K562 (cell line): ENCODE measurements around the gene GPR152. TPM values are rescaled to one million over a fixed set of nuclear protein-coding genes. Genes with fewer than 3 reads are reported as not detected.
A peak's percentile ranks its signal among the peaks of the same experiment; 100 is the strongest.

ENCODE experiments used
- ADNP ChIP-seq: fragments of 200-800 bp; sonication (Bioruptor generic); IDR thresholded peaks from 2 replicates; pipeline ENCODE4 v1.6.1; 2016; ENCODE audit warnings: missing genetic modification characterization, missing compliant biosample characterization
- CXXC5 ChIP-seq: fragments of 250-450 bp; sonication (Bioruptor Pico); IDR thresholded peaks from 2 replicates; pipeline ENCODE4 v1.8.0; 2022; ENCODE audit warnings: inconsistent platforms, mild to moderate bottlenecking, moderate library complexity
- EHMT2 ChIP-seq: fragments of 450-650 bp; IDR thresholded peaks from 2 replicates; pipeline ENCODE4 v1.6.1; 2018; ENCODE audit warnings: antibody characterized with exemption
- GATAD2A ChIP-seq: fragments of 450-650 bp; IDR thresholded peaks from 2 replicates; pipeline ENCODE4 v1.6.1; 2017
- GATAD2B ChIP-seq: fragments of 450-650 bp; IDR thresholded peaks from 2 replicates; pipeline ENCODE4 v1.6.1; 2017; ENCODE audit warnings: mild to moderate bottlenecking, borderline replicate concordance
- HDAC8 ChIP-seq: fragments of 450-650 bp; IDR thresholded peaks from 2 replicates; pipeline ENCODE4 v1.6.1; 2016; ENCODE audit warnings: mild to moderate bottlenecking, missing genetic modification characterization, moderate library complexity, missing compliant biosample characterization
- NBN ChIP-seq: fragments of 450-650 bp; IDR thresholded peaks from 2 replicates; pipeline ENCODE4 v1.6.1; 2016; ENCODE audit warnings: low read depth, mild to moderate bottlenecking
- NCOA1 ChIP-seq: fragments of 450-650 bp; IDR thresholded peaks from 2 replicates; pipeline ENCODE4 v1.6.1; 2016; ENCODE audit warnings: low read depth
- PTRF ChIP-seq: fragments of 450-650 bp; IDR thresholded peaks from 2 replicates; pipeline ENCODE4 v1.6.1; 2016; ENCODE audit warnings: mild to moderate bottlenecking, missing genetic modification characterization, missing compliant biosample characterization
- RB1 ChIP-seq: fragments of 450-650 bp; IDR thresholded peaks from 2 replicates; pipeline ENCODE4 v1.6.1; 2017; ENCODE audit warnings: low read depth, mild to moderate bottlenecking
- RBM14 ChIP-seq: fragments of 200-400 bp; formaldehyde crosslinking; IDR thresholded peaks from 2 replicates; pipeline ENCODE4 v1.6.1; 2018; ENCODE audit warnings: low read depth, mild to moderate bottlenecking, low read length, moderate library complexity, borderline replicate concordance; ENCODE audit not compliant: insufficient read depth
- SREBF2 ChIP-seq: sonication (generic); formaldehyde crosslinking; IDR thresholded peaks from 2 replicates; pipeline ENCODE4 v1.4.0; 2020; ENCODE audit warnings: mild to moderate bottlenecking, missing genetic modification reagents
- TEAD1 ChIP-seq, 2 experiments: fragments of 450-650 bp in 1 of 2; sonication (generic) in 1 of 2; formaldehyde crosslinking; IDR thresholded peaks; 2 replicates each; pipeline versions ENCODE4 v1.4.0 to v1.8.0; 2020 to 2022; ENCODE audit warnings: mild to moderate bottlenecking in 2 of 2, missing genetic modification reagents in 1 of 2
- THRAP3 ChIP-seq: fragments of 450-650 bp; IDR thresholded peaks from 2 replicates; pipeline ENCODE4 v1.6.1; 2016; ENCODE audit warnings: mild to moderate bottlenecking, inconsistent platforms, borderline replicate concordance
- TSC22D4 ChIP-seq: fragments of 450-650 bp; IDR thresholded peaks from 2 replicates; pipeline ENCODE4 v1.6.1; 2016; ENCODE audit warnings: missing genetic modification characterization, missing biosample characterization, control low read depth
- XRCC3 ChIP-seq: fragments of 450-650 bp; IDR thresholded peaks from 2 replicates; pipeline ENCODE4 v1.6.1; 2017; ENCODE audit warnings: mild to moderate bottlenecking, moderate library complexity
- ZNF316 ChIP-seq: fragments of 450-650 bp; IDR thresholded peaks from 2 replicates; pipeline ENCODE4 v1.6.1; 2016
- ZNF77 ChIP-seq: fragments of 250-450 bp; sonication (Bioruptor Pico); IDR thresholded peaks from 2 replicates; pipeline ENCODE4 v1.5.0; 2020
- ZNF830 ChIP-seq: fragments of 250-450 bp; sonication (Bioruptor Pico); IDR thresholded peaks from 2 replicates; pipeline ENCODE4 v1.5.0; 2021; ENCODE audit warnings: mild to moderate bottlenecking
- polyA plus RNA-seq, 8 experiments: library from polyadenylated mRNA; depleted of rRNA in 4 of 8; stranded (reverse) in 5 of 8; unstranded in 3 of 8; fragments of >200 nt; fragmentation: Nextera tagmentation in 2 of 8; fragmentation: Illumina TruSeq in 1 of 8; extraction: Ambion mirVana in 2 of 8; extraction: Trizol in 1 of 8; gene quantifications; 2 replicates each; pipeline versions ENCODE4 v1.2.1 to v1.2.3, GENCODE V29; 2011 to 2014; ENCODE audit warnings: inconsistent platforms in 1 of 8, missing spikeins in 1 of 8
- total RNA-seq, 7 experiments: library from RNA; depleted of rRNA in 6 of 7; stranded (reverse); fragments of >200 nt in 6 of 7; fragmentation: Illumina TruSeq in 2 of 7; extraction: Trizol in 2 of 7; gene quantifications; 2 replicates each; pipeline versions ENCODE4 v1.2.1 to v1.2.3, GENCODE V29; 2011 to 2021; ENCODE audit warnings: low replicate concordance in 1 of 7
- TF ChIP-seq, protein P1 (sequence below): fragments of 250-450 bp; sonication (Bioruptor Pico); IDR thresholded peaks from 2 replicates; pipeline ENCODE4 v1.5.0; 2022; ENCODE audit warnings: mild to moderate bottlenecking
- TF ChIP-seq, protein P2 (sequence below): fragments of 250-450 bp; sonication (Bioruptor Pico); IDR thresholded peaks from 2 replicates; pipeline ENCODE4 v1.8.0; 2021; ENCODE audit warnings: moderate library complexity, mild to moderate bottlenecking, inconsistent platforms
- TF ChIP-seq, protein P3 (sequence below): fragments of 200-800 bp; sonication (Bioruptor generic); IDR thresholded peaks from 2 replicates; pipeline ENCODE4 v1.6.1; 2017; ENCODE audit warnings: missing genetic modification characterization, missing compliant biosample characterization
- TF ChIP-seq, protein P4 (sequence below): fragments of 250-450 bp; sonication (Bioruptor Pico); IDR thresholded peaks from 2 replicates; pipeline ENCODE4 v1.9.0; 2021; ENCODE audit warnings: mild to moderate bottlenecking, inconsistent platforms
- TF ChIP-seq, protein P5 (sequence below): fragments of 450-650 bp; formaldehyde crosslinking; conservative IDR thresholded peaks from 2 replicates; pipeline ENCODE4 v1.4.0; 2022; ENCODE audit warnings: mild to moderate bottlenecking, missing genetic modification characterization

Gene GPR152
- total and polyA plus RNA-seq, 9 of the 15 experiments (the other 6 are each of a cell fraction or from before 2014, with no cell fraction given), result not detected

DNA sequence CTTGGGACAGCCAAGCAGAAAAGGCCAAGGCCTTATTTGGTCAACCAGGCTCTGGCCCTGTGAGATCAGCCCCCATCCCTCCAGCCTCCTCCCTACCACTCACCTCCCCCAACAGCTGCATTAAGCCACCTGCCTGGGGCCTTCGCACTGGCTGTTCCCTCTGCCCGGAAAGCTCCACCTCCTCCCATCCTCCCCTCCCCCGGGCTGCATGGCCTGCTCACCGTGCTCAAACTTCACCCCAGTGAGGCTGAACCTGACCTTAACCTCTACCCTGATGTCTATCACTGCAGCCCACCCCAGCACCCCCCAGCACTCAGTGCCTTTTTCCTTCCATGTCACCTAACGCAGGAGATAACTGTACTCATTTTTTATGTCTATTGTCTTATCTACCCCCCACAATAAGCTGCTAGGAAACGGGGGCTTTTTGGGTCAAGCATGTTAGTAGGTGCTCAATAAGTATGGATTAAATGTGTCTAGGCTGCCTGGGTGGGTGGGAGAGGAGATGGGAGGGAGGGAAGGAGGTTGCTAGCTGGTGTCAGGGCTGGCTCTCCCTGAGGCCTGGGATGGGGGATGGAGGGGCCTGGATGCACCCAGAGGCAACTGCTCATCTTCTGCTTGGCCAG is 16.0 kb downstream of the GPR152 start (continued):
- TF ChIP-seq NCOA1 (no peak; the same call in 1 of the 2 replicates), NBN (peak; percentile 77; the same call in 1 of the 2 replicates), ZNF77 (no peak), CXXC5 (CRISPR knock-in tag) (no peak; the same call in 1 of the 2 replicates), PTRF (tag) (no peak), GATAD2A (no peak), HDAC8 (tag) (no peak), ZNF316 (no peak), RB1 (no peak), THRAP3 (0 out of 2 replicates have a peak, but pooled peaks have one; percentile 34), ZNF830 (CRISPR knock-in tag) (no peak), ADNP (tag) (no peak), GATAD2B (no peak), EHMT2 (no peak), TSC22D4 (tag) (no peak), TEAD1 (CRISPR knock-in tag; IDR thresholded peaks at IDR 0.05) (no peak), XRCC3 (no peak), RBM14 (no peak), SREBF2 (CRISPR knock-in tag) (no peak)
- TF ChIP-seq, protein P1, sequence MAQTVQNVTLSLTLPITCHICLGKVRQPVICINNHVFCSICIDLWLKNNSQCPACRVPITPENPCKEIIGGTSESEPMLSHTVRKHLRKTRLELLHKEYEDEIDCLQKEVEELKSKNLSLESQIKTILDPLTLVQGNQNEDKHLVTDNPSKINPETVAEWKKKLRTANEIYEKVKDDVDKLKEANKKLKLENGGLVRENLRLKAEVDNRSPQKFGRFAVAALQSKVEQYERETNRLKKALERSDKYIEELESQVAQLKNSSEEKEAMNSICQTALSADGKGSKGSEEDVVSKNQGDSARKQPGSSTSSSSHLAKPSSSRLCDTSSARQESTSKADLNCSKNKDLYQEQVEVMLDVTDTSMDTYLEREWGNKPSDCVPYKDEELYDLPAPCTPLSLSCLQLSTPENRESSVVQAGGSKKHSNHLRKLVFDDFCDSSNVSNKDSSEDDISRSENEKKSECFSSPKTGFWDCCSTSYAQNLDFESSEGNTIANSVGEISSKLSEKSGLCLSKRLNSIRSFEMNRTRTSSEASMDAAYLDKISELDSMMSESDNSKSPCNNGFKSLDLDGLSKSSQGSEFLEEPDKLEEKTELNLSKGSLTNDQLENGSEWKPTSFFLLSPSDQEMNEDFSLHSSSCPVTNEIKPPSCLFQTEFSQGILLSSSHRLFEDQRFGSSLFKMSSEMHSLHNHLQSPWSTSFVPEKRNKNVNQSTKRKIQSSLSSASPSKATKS (CRISPR knock-in tag), result no peak
- TF ChIP-seq, protein P2, sequence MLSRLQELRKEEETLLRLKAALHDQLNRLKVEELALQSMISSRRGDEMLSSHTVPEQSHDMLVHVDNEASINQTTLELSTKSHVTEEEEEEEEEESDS (CRISPR knock-in tag), result no peak
- TF ChIP-seq, protein P3, sequence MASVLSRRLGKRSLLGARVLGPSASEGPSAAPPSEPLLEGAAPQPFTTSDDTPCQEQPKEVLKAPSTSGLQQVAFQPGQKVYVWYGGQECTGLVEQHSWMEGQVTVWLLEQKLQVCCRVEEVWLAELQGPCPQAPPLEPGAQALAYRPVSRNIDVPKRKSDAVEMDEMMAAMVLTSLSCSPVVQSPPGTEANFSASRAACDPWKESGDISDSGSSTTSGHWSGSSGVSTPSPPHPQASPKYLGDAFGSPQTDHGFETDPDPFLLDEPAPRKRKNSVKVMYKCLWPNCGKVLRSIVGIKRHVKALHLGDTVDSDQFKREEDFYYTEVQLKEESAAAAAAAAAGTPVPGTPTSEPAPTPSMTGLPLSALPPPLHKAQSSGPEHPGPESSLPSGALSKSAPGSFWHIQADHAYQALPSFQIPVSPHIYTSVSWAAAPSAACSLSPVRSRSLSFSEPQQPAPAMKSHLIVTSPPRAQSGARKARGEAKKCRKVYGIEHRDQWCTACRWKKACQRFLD, result peak; percentile 66; the same call in 1 of the 2 replicates
- TF ChIP-seq, protein P4, sequence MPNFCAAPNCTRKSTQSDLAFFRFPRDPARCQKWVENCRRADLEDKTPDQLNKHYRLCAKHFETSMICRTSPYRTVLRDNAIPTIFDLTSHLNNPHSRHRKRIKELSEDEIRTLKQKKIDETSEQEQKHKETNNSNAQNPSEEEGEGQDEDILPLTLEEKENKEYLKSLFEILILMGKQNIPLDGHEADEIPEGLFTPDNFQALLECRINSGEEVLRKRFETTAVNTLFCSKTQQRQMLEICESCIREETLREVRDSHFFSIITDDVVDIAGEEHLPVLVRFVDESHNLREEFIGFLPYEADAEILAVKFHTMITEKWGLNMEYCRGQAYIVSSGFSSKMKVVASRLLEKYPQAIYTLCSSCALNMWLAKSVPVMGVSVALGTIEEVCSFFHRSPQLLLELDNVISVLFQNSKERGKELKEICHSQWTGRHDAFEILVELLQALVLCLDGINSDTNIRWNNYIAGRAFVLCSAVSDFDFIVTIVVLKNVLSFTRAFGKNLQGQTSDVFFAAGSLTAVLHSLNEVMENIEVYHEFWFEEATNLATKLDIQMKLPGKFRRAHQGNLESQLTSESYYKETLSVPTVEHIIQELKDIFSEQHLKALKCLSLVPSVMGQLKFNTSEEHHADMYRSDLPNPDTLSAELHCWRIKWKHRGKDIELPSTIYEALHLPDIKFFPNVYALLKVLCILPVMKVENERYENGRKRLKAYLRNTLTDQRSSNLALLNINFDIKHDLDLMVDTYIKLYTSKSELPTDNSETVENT, result no peak
- TF ChIP-seq, protein P5, sequence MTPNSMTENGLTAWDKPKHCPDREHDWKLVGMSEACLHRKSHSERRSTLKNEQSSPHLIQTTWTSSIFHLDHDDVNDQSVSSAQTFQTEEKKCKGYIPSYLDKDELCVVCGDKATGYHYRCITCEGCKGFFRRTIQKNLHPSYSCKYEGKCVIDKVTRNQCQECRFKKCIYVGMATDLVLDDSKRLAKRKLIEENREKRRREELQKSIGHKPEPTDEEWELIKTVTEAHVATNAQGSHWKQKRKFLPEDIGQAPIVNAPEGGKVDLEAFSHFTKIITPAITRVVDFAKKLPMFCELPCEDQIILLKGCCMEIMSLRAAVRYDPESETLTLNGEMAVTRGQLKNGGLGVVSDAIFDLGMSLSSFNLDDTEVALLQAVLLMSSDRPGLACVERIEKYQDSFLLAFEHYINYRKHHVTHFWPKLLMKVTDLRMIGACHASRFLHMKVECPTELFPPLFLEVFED (CRISPR knock-in tag), result peak; percentile 83
